Putamen (tissue), 1 donor: ENCODE data around the gene SLC44A3.
A peak's percentile ranks its signal among the peaks of the same experiment; 100 is the strongest.

ENCODE experiments used
- DNase-seq: peaks from one replicate; pipeline ENCODE4 v3.0.0-alpha.2; 2016; ENCODE audit warnings: low spot score

SLC44A3 gene

GRCh38 chr1:94873520-94874351 lies 53.6 kb downstream of the SLC44A3 start:
- peak; percentile 83 for DNase-seq

DNA sequence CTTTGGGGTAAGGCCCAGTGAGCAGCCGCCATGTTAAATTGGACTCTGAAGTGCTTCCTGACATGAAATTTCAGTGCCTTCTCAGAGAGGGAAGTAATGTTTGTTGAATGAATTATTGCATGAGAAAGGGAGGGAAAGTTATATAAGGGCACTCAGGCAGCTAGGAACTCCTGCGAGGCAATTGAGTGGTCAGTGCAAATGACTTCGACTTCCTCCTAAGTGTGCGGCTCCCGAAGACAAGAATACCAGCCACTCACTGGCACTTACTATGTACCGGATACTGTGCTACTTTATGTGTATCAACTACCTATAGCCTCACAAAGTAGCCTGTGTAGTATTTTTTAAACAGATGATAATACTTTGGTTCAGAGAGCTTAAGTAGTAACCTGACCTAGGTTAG lies 54.3 kb downstream of the SLC44A3 start:
- no peak for DNase-seq

- DNase-seq: no peak
Measured at GRCh38 chr1:94875794-94876193, 55.6 kb downstream of the SLC44A3 start.

GRCh38 chr1:94876362-94876761 lies 56.2 kb downstream of the SLC44A3 start:
- DNase-seq: no peak

- DNase-seq: no peak
Measured at GRCh38 chr1:94878329-94878728, 58.2 kb downstream of the SLC44A3 start.

DNA sequence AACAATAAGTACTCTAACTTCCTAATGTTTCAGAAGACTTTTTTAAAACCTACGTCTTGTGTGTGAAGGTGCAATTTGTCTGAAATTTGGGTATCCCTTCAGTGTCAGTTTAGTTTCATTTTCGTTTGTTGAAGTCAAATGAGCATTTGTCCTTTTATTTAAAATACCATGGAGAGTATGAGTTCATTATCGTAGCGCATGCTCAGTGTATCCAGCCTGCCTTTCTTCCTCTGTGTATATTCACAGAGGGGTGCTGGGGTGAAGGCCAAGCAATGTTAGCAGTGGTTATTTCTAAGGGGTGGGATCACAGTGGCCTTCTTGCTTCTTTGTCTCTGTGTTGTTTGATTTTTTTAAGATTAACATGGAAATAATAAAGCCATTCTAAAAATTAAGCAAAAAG lies 63.5 kb downstream of the SLC44A3 start:
- no peak for DNase-seq

DNA sequence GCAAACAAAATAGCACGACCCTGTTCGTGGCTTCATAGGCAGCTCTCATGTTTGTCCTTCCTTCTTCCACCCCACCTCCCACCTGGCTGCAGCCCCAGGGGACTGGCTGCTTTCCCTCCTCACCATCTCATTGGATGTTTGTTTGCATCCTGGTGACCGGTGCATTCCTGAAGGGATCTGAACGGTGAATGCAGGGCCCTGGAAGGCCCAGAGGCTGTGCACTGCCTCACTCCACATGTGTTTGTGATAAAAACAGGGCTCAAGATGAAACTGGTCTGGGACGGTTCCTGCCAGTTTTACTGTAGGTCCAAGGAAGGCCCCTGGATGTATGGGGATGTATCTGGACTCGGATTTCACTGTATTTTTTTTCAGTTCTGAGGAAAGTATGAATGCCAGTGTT lies 63.9 kb downstream of the SLC44A3 start:
- no peak for DNase-seq

DNA sequence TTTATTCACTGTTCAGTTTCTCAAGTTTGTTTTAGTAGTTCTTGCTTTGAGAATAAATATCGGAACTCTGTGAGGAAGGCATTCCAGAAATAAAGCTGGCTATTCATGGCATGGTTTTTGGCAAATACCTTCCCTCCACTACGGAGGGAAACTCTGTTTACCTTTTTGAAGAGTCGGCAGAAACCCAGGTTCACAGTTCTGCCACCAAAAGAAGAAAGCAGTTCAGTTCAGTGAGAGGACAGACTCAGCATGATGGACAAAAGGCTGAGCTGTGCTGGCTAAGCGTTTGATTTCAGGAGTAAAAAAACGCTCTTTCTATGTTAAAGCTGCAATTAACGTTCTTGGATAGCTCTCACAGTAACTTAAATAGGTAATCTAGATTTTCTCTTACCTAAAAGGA lies 64.3 kb downstream of the SLC44A3 start:
- no peak for DNase-seq

DNA sequence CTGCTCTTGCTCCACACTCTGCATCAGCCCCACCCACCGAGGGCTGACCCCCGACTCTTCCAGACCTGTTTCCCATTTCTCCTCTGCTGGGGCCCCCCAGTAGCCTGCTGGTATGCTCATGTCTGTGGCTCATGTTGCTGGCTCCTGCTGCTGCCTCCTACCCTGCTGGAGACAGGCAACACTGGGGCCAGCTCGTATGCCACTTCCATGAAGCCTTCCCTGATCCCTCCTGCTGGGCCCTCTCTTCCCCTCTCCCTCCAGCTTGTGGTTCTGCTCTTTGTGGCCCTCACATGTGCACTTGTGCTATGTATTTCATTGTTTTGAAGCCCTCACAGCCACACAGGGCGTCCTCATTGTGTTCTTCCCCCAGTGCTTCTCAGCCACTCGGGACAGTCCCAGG lies 66.2 kb downstream of the SLC44A3 start:
- no peak for DNase-seq

- DNase-seq: no peak
Measured at GRCh38 chr1:94887106-94887505, 66.9 kb downstream of the SLC44A3 start.

DNA sequence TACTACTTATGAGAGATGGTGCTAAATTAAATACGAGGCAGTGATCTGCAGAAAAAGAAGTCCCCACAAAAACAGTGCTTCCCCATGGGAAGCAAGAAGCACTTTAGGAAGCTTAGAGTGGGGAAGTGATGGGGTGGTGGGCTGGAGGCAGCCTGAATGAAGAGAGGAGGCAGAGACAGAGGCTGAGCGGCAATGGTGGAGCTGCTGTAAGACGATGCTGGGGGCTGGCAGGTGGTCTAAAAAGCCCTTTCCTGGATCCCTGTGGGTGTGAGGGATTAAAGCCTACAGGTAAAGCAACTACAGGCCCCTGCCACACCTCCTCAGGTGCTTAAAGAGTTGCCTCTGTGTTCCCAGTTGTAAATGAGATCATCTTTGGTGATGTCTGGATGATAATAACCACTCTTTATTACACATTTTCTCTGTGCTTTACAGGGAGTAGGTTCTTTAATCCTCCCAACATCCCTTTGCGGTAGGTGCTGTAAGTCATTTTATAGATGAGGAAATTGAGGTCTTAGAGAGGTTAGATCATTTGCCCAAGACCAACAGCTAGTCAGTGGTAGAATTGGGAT lies 67.5 kb downstream of the SLC44A3 start:
- no peak for DNase-seq

GRCh38 chr1:94888201-94888600 lies 68.0 kb downstream of the SLC44A3 start:
- DNase-seq: no peak

- DNase-seq: no peak
Measured at GRCh38 chr1:94892604-94893254, 72.6 kb downstream of the SLC44A3 start.

DNA sequence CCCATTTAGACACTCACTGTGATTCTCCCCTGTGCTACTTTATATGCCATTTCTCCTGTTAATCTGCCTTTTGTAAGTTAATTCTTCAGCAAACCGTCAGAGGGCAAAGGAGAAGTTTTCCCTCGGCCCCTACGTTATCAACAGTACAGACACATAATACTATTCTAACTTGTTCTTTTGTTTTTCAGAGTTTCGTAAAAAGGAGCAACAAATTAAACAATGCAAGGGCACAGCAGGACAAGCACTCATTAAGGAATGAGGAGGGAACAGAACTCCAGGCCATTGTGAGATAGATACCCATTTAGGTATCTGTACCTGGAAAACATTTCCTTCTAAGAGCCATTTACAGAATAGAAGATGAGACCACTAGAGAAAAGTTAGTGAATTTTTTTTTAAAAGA lies 74.5 kb downstream of the SLC44A3 start:
- no peak for DNase-seq

GRCh38 chr1:94895518-94895917 lies 75.4 kb downstream of the SLC44A3 start:
- DNase-seq: no peak

DNA sequence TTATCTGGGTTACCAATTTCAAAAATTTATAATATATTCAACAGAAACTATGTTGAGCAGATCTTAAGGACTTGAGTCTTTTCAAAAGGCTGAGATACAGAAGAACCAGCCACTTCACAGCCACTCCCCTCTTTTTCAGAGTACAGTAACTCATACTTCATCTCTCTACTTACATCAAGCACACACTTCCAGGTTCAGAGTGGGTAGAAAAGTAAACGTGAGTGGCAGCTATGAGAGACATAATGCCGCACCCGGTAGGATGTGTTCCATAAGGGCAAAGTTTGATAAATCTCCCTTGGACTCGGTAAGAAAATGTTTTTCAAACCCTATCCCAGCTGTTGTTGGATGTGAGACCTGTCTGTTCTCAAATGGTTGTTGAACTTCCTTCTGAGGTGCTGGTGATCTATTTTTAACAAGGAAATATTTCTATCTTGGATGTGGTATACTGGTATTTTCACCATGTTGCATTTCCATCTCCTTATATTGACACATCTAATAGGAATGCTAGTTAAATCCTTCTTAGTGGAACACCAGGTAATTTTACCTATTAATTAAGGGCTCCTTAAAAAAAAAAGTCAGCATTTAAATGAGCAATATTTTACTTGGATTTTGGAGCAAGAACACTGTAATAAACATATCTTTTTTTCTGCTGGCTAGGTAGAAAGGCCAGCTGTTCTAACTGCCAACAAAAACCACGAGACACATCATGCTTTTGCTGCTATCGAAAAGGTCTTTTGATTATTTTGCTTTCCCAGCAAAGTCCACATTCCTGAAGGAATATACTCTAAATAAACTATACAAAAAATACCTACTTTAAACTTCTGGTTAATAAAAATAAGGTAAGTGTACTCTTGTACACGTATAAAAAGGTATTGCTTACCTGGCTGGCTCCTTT lies 78.6 kb downstream of the SLC44A3 start:
- no peak for DNase-seq

DNA sequence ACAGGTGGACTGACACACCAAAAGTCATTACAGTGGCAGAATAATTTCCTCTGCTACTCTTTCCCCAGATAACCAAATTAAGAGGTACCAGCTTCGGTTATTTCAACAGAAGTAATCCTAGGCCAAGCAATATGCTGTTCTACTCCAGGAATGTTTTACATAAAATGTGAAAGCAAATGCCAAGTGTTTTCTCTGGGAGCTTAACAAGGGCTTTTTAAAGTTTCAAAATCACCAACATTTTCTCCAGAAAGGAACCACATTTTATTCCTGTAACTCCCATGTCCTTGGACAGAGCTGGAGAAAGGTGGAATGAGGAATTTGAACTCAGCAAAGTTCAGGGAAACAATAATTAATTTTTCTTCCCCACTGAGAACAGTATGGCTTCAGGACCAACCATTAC lies 79.6 kb downstream of the SLC44A3 start:
- DNase-seq: no peak

DNA sequence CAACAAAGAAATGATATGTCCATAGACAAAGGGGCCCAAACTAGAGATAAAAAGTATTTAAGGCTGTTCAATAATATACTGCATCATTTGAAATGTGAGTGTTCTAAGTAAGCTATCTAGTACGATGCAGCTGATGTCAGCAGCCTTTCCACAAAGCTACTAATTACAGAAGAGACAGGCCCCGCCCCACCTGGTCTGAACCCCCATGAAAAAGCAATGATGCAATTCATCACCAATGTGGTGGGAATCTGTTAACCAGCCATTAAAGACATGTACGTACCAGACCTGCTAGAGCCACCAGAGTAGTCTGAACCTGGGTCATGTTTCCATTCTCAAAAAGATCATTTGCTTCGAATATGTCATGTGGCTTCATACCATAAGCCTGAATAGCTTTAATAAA lies 81.7 kb downstream of the SLC44A3 start:
- DNase-seq: no peak

DNA sequence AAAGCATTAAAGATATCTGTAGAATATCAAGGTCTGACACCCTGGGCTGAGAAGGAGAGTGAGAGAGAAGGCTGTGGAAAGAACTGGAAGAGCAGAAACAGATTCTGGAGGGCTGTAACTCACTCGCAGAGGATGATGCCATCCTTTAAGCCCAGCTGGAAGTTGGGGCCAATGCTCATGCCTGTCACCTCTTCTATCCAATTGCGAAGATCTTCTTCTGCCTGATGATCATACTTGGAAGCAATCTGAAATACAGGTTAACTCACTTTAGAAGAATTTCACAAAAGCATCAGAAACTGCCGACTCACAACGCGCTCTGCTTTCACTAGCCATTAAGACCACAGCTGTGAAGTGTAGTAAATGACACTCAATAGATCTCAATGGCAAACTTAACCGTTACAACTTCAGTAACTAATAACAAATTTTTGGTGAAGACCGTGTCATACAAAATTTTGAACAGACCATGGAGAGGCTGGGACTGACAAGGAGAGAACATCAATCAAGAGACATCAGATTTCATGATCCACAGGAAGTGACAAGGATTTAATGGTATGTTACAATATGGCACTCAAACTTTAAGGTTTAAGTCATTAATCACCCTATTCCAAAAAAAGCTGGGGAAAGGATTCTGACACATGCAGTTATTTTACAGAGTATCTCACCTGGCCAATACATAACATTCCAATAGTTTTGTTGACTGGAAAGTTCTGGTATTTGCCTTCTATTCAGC lies 83.3 kb downstream of the SLC44A3 start:
- DNase-seq: no peak

DNA sequence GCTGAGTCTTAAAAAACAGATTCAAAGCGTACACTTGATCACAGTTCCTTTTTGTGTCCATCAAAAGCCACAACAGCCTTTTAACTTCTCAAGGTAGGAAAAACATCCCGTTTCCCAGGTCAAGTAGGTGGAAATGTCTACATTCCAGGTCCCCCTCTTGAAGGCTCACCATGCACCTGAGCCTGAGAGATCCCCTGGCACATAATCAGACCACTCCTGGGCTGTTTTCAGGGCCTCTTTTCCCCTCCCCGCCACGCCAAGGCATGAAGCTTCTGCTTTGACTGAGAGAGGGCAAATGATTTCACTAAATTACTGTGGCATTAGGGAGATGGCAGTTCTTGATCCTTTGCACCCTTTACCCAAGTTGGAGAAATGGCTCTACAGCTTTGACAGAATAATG lies 85.0 kb downstream of the SLC44A3 start:
- no peak for DNase-seq

DNA sequence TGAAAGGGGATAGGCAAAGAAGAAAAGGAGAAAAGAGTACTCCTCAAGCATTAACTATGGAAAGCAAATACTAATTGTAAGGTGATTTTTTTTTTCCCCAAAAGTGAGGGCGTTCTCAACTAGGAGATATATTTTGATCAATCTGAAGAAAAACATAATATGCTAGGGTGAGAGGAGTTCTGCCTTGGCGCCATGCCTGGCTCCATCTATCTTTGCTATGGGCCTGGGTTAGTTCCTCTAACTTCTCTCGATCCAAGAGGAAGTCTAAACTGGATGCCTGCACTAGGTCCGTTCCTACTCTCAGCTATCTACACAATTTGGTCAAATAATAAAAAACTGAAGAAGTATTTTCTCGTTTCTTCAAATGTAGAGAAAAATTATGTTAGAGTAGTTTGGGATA lies 86.2 kb downstream of the SLC44A3 start:
- no peak for DNase-seq

- DNase-seq: no peak
Measured at GRCh38 chr1:94907136-94907535, 87.0 kb downstream of the SLC44A3 start.
